Adrenal gland (tissue), 12 donors: Measurements from ENCODE around the gene ITPR1. TPM values are rescaled to one million over a fixed set of nuclear protein-coding genes. Genes with fewer than 3 reads are reported as not detected.

ENCODE experiments used
- DNase-seq, 7 donors: peaks; one replicate each; pipeline ENCODE4 v3.0.0-alpha.2; 2019 to 2020
- H3K27ac ChIP-seq, 5 donors: fragments of 200-600 bp; sonication (generic) in 4 of 5; 1 replicate in 3 of 5; 2 replicates in 2 of 5; pipeline versions ENCODE4 v1.5.1 to v1.8.0; 2016 to 2020; ENCODE audit warnings: mild to moderate bottlenecking in 1 of 5
- H3K27me3 ChIP-seq: fragments of 200-600 bp; 2 replicates; pipeline ENCODE4 v1.8.0; 2021
- H3K36me3 ChIP-seq, 2 donors: fragments of 200-600 bp; replicated peaks in 1 of 2; 1 replicate in 1 of 2; 2 replicates in 1 of 2; pipeline versions ENCODE4 v1.5.1 to v1.8.0; 2018 to 2022
- H3K4me1 ChIP-seq, 2 donors: fragments of 200-600 bp; replicated peaks in 1 of 2; 1 replicate in 1 of 2; 2 replicates in 1 of 2; pipeline versions ENCODE4 v1.5.1 to v1.8.0; 2018 to 2021
- H3K4me3 ChIP-seq, 4 donors: fragments of 200-600 bp; sonication (generic) in 3 of 4; one replicate each; pipeline ENCODE4 v1.5.1; 2016 to 2018
- H3K9me3 ChIP-seq, 3 donors: fragments of 200-600 bp; sonication (generic) in 1 of 3; replicated peaks in 1 of 3; 1 replicate in 2 of 3; 2 replicates in 1 of 3; pipeline versions ENCODE4 v1.5.1 to v1.8.0; 2016 to 2021
- CTCF ChIP-seq, 6 experiments: fragments of 450-650 bp in 4 of 6; fragments of 200-600 bp in 2 of 6; sonication (generic) in 1 of 6; IDR thresholded peaks; 1 replicate in 5 of 6; 2 replicates in 1 of 6; pipeline versions ENCODE4 v1.5.1 to v1.8.0; 2016 to 2021; ENCODE audit warnings: antibody characterized with exemption in 6 of 6, mild to moderate bottlenecking in 2 of 6, moderate library complexity in 1 of 6
- POLR2A ChIP-seq, 2 donors: fragments of 450-650 bp; IDR thresholded peaks; one replicate each; pipeline ENCODE4 v1.6.1; 2017; ENCODE audit warnings: antibody characterized with exemption in 2 of 2, mild to moderate bottlenecking in 2 of 2, moderate library complexity in 1 of 2
- WGBS, 4 donors: extraction: QIAGEN DNeasy Blood & Tissue Kit in 2 of 4; methylation state at CpG; one replicate each; pipeline versions ENCODE4 v1.1.5 to v1.1.7; 2013 to 2017; 5-methylcytosine and 5-hydroxymethylcytosine counted together
- intact Hi-C, 2 donors: fragments of 100-400 bp; cut with DNase I; formaldehyde crosslinking; loops; one replicate each; pipeline versions ENCODE4 v1.14.1 to v1.15.0; 2022 to 2023
- polyA plus RNA-seq, 3 donors: library from polyadenylated mRNA; stranded (reverse); fragments of 200-250 nt in 2 of 3; fragments of 350-450 nt in 1 of 3; fragmentation: Illumina TruSeq in 1 of 3; extraction: RNeasy Lipid Tissue Mini Kit (QIAGEN cat#74804) in 1 of 3; gene quantifications; one replicate each; pipeline ENCODE4 v1.2.3, GENCODE V29; 2013 to 2014
- total RNA-seq, 9 donors: library from RNA; depleted of rRNA in 4 of 9; stranded (reverse); fragments of >200 nt in 4 of 9; fragments of 120-200 nt in 1 of 9; fragmentation: NEBNext Ultra II Directional in 1 of 9; extraction: Animal tissue kit (Norgen Biotek cat#: 25700) in 1 of 9; gene quantifications; one replicate each; pipeline versions ENCODE4 v1.1.0 to v1.2.4, GENCODE V29; 2013 to 2023
- donor health status: healthy with polysubstance abuse.
- donor health status: Bipolar disorder and iron deficiency.
- donor health status: DM: yes; HTN: yes; CAD: no.
- donor health status: DM: no; HTN: no; CAD: no.
- donor health status: DM: no; HTN: no; CAD: no.
- donor health status: DM: yes; HTN: yes; CAD: no.

Gene ITPR1
- total and polyA plus RNA-seq, 12 donors = 21.6 to 198 (median 76.6) TPM

GRCh38 chr3:4741404-4742307 lies 248.5 kb downstream of the ITPR1 start:
- Histone ChIP-seq H3K4me3 (no peak overlapping the region), H3K27ac (peak overlapping the region; percentile 55 to 90 (median 84)), H3K4me1 (peaks cover 13 to 25% of the 10 kb centered on the region in 2 donors), H3K36me3 (no peaks in the 10 kb centered on the region), H3K27me3 (no peaks in the 10 kb centered on the region), H3K9me3 (no peaks in the 10 kb centered on the region)
- 30 to 40% (median 31%) methylated on average over 12 to 14 of the region's 14 CpGs for WGBS, 4 donors
- peak; percentile 80 to 93 (median 90) for DNase-seq
- TF ChIP-seq POLR2A (IDR thresholded peaks at IDR 0.05) (peak in 1 of 2 donors; percentile 76), CTCF (IDR thresholded peaks at IDR 0.05) (no peak)
- intact Hi-C loops = no loop called here

- Histone ChIP-seq H3K36me3 (no peaks in the 10 kb centered on the region), H3K9me3 (no peaks in the 10 kb centered on the region), H3K27ac (peak overlapping the region; percentile 55 to 90 (median 84)), H3K27me3 (no peaks in the 10 kb centered on the region), H3K4me3 (no peak overlapping the region), H3K4me1 (peaks cover 13 to 25% of the 10 kb centered on the region in 2 donors)
- intact Hi-C loops = no loop called here
- DNase-seq = peak in 1 of 7 donors; percentile 51
- TF ChIP-seq POLR2A (IDR thresholded peaks at IDR 0.05) = no peak
- TF ChIP-seq CTCF (IDR thresholded peaks at IDR 0.05) = no peak
- 91 to 95% (median 94%) methylated on average over 5 of the region's 5 CpGs for WGBS, 4 donors
Observed at GRCh38 chr3:4742359-4742758, 249.2 kb downstream of the ITPR1 start.

DNA sequence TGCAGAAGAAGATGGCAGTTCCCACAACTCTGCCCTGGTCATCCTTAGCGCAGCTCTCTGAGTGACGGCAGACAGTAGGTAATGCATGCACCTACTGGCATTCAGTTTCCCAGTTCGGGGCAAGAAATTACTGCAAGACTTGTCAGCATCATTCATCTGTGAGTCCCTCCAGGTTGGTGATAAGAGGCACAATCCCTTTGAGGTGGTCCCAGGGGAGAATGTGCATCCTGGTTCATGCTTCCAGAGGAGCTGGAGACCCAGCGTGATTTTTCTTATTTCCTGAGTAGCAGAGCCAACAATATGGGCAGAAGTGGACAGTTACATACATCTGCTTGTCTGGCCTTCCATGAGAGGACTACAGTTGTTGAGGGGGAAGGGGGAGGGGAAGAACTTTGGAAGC lies 250.2 kb downstream of the ITPR1 start:
- H3K4me1 ChIP-seq = peaks cover 13 to 25% of the 10 kb centered on the region in 2 donors
- intact Hi-C loops = no loop called here
- no peak for TF ChIP-seq POLR2A (IDR thresholded peaks at IDR 0.05)
- no peak for TF ChIP-seq CTCF (IDR thresholded peaks at IDR 0.05)
- no peaks in the 10 kb centered on the region for H3K36me3 ChIP-seq
- 88 to 96% (median 93%) methylated on average over 4 of the region's 4 CpGs for WGBS, 4 donors
- H3K27ac ChIP-seq = no peak overlapping the region
- no peaks in the 10 kb centered on the region for H3K9me3 ChIP-seq
- H3K27me3 ChIP-seq = no peaks in the 10 kb centered on the region
- no peak for DNase-seq
- no peak overlapping the region for H3K4me3 ChIP-seq

- Histone ChIP-seq H3K4me1 (peaks cover 19 to 35% of the 10 kb centered on the region in 2 donors), H3K27me3 (no peaks in the 10 kb centered on the region), H3K4me3 (no peak overlapping the region), H3K9me3 (no peaks in the 10 kb centered on the region), H3K27ac (peak overlapping the region in 2 of 5 donors; percentile 33 to 46), H3K36me3 (no peaks in the 10 kb centered on the region)
- TF ChIP-seq POLR2A (IDR thresholded peaks at IDR 0.05) (no peak), CTCF (IDR thresholded peaks at IDR 0.05) (no peak)
- no peak for DNase-seq
- WGBS, 4 donors = 80 to 95% (median 84%) methylated on average over 3 of the region's 3 CpGs
- intact Hi-C loops = no loop called here
Observed at GRCh38 chr3:4744405-4745234, 251.5 kb downstream of the ITPR1 start.
